LNCAP (cell line): Measurements from ENCODE around the gene BPI.

Experiments
- CTCF ChIP-seq: fragments of 450-650 bp; IDR thresholded peaks from 2 replicates; pipeline ENCODE4 v1.5.1; 2017; ENCODE audit warnings: mild to moderate bottlenecking

The BPI gene

GRCh38 chr20:38293491-38294065 lies 10.4 kb upstream of the BPI start:
- no peak for TF ChIP-seq CTCF

- no peak for TF ChIP-seq CTCF
These were observed 9.8 kb upstream of the BPI start for GRCh38 chr20:38294076-38294591.

- no peak for TF ChIP-seq CTCF
These were observed 8.1 kb upstream of the BPI start for GRCh38 chr20:38295811-38296210.

- TF ChIP-seq CTCF: no peak
These were observed 7.5 kb upstream of the BPI start for GRCh38 chr20:38296433-38296832.

- TF ChIP-seq CTCF: no peak
These were observed 5.9 kb upstream of the BPI start for GRCh38 chr20:38297916-38298674.

- TF ChIP-seq CTCF: no peak
These were observed 5.1 kb upstream of the BPI start for GRCh38 chr20:38298768-38299288.

GRCh38 chr20:38299963-38300362 lies 4.0 kb upstream of the BPI start:
- no peak for TF ChIP-seq CTCF
